GM21619 (cell line): ENCODE results near the gene HMGN3.
"Not testable (repeated sequence)": the region's sequence is repeated elsewhere in the genome, so short reads cannot be mapped to it uniquely, and the experiment has no call there.

Experiments used
- ATAC-seq: cut with Tn5 transposase; IDR thresholded peaks from one replicate; pipeline ENCODE4 v1.9.1; 2021; ENCODE audit not compliant: unreplicated experiment

HMGN3 gene

DNA sequence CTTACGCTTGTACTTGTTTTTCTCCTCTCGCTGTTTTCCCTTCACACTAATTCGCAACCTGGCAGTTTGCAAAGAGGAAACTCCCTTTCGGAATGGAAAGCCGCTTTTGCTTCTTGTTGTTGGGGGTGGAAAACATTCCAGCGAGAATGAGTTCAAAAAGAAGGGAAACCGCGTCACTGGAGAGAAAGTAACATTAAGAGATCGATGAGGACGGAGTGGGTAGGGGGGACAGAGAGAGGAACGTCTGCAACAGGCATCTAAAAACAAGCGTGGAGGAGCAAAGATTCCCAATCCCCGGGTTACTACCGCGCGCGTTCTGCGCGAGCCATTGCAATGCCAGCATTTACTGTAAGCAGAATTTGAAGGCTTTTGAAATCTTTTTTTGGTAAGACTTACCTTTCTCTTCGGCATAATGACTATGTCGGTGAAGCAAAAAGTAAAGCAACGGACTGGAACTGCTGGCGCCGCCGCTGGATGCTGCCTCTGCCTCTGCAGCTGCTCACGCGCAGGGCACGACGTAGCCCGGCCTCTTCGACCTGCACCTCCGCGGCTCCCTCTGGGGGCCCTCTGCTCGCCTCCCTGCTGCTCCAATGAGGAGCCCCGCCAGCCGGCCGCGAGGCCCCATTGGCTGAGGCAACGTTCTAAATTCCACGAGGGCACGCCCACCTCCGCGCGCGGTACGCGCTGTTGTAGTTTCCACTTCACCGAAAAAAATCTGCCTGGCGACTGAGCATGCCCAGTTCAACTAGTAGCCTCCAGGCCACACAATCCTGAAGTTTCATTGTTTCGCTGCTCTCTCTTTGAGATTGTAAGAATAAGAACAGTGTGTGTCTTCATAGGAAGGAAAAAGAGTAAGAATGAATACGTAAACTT lies at the start of gene HMGN3:
TSS of gene HMGN3 (minus strand) at position 533 of the 873 bp plus-strand sequence.
- peak; percentile 89 for ATAC-seq

DNA sequence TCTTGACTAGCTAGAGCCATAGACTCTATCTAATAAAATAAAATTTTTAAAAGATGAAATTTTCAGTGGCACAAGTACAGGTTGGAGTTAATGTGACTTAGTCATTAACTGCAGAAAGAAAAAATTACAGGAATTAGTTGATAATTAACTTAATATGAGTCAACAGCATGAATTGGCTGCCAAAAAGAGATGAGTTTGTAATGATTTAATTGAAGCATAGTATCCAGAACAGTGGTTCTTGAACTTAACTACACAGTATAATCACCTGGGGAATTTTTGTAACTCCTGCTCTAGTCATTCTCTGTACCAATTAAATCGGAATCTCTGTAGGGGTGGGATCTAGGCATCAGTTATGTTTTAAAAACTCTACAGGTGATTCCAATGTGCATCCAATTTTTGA lies 46.3 kb upstream of the HMGN3 start:
- ATAC-seq, result no peak

DNA sequence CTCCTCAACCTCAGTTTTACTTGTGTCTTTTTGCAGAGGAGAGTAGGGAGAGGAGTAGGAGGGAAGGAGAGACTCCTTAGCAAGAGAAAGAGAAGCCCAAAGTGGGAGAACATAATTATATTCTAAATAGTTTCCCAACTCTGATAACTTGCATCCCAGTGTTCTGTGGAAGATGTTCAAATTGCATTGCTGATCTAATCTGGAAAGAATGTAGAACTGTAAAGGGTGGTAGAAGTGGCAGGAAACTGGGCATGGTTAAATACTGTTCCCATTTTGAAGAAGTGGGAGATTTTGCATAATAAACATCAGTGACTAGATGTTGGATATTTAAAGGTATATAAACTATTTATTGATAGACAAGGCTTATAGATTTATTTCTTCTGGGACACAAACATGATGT lies 42.6 kb upstream of the HMGN3 start:
- no peak for ATAC-seq

DNA sequence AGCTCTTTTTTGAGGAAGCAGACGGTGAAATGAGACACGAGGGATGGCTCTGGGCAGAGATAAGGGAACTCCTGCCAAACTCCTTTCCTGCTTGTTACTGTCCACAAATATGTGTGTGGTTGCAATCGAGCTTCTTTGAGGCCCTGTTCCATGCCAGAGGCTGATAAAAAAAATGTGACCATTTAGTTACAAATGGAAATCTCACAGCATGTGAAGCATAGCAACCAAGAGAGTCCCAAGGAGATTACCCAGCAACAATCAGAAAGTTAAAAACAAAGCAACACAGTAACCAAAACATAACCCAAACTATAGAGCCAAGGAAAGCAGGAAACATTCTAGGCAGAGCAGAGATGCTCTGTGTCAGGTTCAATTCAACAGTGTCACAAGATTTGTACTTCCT lies 35.4 kb upstream of the HMGN3 start:
- ATAC-seq, result no peak

DNA sequence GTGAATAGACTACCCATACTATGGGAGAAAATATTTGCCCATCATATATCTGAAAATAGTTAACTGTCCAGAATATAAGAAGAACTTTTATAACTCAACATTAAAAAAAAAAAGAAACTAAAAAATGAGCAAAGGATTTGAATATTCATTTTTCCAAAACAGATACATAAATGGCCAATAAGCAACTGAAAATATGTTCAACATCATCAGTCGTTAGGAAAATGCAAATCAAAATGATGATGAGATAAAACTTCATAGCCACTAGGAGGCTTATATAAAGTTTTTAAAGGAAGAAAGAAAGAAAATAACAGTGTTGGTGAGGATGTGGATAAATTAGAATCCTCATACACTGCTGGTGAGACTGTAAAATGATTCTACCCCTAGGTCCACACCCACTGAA lies 32.6 kb upstream of the HMGN3 start:
- no peak for ATAC-seq

DNA sequence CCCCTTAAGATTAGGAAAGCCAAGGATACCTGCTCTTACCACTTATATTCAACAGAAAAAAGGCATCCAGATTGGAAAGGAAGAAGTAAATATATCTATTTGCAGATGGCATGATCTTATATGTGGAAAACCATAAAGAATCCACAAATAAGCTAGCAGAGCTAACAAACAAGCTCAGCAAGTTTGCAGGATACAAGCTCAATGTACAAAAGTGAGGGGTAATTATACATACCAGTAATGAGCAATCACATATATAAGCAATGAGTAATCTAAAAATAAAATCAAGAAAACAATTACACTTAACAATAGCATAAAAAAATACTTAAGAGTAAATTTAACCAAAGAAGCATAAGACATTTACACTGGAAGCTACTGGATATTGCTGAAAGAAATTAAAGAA lies 31.6 kb upstream of the HMGN3 start:
- ATAC-seq, result no peak

DNA sequence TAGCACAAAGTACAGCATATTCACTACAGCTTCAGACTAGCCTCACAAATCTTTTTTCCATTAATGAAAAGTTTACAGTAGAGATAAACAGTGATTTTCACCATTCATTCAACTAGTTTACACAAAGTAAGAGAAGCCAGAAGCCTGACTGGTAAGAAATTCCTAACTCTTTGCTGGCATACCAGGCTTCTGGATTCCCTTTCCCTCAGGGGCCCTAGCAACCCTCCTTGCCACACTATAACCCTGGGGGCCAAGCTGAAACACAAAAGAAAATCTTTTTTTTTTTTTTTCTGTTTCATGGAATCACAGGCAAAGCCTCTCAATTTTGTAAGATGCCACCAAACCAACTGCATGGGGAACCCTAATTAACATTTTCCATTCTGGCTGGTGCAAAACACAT lies 28.9 kb upstream of the HMGN3 start:
- no peak for ATAC-seq

DNA sequence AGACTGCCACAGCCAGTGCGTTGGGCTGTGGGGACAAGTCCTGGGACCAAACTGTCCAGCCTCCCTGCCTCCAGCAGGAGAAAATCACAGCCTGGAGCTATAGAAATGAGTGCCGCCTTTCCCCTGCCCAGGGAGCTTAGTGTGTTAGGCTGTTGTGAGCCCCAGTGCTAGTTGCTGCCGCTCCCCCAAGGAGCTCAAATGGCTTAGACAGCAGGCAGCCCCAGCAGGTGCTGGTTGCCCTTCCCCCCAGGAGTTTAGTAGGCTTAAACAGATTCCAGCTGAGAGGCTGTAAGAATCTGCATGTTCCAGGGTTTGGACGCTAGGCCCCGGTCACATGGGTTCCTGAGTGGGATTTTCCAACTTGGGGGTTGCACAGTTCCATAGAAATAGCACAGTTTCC lies 27.2 kb upstream of the HMGN3 start:
- ATAC-seq, result no peak

DNA sequence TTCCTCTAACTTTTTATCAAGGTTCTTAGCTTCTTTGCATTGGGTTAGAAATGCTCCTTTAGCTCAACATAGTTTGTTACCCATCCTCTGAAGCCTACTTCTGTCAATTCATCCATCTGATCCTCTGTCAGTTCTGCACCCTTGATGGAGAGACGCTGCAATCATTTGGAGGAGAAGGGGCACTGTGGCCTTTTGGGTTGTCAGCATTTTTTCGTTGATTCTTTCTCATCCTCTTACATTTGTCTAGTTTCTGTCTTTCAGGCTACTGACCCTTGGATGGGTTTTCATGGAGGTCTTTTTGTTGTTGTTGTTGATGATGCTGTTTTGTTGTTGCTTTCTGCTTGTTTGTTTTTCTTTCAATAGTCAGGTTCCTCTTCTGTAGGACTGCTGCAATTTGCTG lies 26.3 kb upstream of the HMGN3 start:
- no peak for ATAC-seq

DNA sequence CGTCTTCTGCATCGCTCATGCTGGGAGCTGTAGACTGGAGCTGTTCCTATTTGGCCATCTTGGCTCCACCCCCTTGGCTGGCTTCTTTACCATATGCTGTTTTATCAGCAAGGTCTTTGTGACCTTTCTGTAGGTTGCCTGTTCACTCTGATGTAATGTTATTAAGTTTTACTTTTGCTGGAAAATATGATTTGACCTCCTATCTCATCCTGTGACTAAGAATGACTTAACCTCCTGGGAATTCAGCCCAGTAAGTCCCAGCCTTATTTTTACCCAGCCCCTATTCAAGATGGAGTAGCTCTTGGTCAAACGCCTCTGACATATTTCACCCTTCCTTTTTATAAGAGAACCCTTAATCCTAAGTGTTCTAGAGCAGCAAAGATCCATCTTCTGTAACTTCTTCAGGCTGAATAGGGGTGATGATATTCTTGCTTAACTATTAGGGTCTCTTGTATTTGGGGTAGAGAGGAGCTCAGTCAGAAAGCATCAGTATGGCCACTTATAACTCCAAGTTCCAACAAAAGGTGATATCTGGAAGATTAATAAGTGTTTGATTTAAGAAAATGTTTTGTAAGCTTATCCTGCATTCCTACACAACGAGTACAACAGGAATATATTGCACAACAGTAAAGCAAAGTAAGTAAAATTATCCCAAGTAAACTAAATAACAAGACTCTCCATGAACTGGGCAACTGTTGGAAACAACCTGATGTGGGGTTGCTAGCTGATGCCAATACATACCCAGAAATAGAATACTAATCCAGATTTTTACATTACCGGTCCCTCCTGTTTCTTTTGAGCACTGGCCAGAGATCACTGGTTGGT lies 23.1 kb upstream of the HMGN3 start:
- ATAC-seq, result no peak

DNA sequence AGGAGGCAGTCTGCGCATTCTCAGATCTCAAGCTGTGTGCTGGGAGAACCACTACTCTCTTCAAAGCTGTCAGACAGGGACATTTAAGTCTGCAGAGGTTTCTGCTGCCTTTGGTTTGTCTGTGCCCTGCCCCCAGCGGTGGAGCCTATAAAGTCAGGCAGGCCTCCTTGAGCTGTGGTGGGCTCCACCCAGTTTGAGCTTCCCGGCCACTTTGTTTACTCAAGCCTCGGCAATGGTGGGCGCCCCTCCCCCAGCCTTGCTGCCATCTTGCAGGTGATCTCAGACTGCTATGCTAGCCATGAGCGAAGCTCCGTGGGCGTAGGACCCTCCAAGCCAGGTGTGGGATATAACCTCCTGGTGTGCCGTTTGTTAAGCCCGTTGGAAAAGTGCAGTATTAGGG lies 22.3 kb upstream of the HMGN3 start:
- ATAC-seq, result not testable (repeated sequence)

DNA sequence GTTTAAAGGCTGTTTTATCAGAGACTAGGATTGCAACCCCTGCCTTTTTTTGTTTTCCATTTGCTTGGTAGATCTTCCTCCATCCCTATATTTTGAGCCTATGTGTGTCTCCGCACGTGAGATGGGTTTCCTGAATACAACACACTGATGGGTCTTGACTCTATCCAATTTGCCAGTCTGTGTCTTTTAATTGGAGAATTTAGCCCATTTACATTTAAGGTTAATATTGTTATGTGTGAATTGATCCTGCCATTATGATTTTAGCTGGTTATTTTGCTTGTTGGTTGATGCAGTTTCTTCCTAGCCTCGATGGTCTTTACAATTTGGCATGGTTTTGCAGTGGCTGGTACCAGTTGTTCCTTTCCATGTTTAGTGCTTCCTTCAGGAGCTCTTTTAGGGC lies 20.6 kb upstream of the HMGN3 start:
- not testable (repeated sequence) for ATAC-seq

DNA sequence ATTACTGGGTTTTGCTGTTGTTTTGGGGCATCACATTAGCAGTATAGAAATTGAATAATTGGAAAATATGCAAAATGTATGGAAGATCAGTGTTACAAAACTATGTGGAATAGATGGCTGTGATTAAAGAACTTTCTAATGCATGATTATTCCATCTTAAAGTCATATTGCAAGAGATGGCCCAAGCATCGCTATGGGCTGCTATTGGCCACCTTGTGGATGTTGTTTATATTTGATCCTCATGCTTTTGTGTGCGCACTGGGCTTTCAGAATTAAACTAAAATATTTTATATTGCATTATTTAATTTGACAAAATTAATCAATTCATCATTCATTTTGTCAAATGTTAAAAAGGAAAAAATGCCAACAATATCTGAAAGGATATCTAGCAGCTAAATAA lies 16.1 kb upstream of the HMGN3 start:
- ATAC-seq, result no peak

DNA sequence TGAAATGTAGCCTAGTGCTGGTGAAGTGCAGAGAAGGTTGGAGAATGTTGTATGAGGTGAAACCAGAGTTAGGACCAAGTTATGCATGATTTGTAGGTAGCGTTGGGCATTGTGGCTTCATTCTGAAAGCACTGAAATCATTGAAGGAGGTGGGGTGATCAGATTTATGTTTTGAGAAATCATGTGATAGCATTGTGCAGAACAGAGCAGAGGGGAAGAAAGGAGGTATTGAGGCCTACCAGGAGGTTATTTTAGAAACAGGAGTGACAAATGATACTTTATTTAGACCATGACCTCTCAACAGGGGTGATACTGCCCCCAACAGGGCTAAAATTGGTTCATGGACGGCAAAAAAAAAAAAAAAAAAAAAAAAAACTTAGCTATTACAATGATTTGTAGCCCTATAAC lies 15.6 kb upstream of the HMGN3 start:
- ATAC-seq, result peak; percentile 69

DNA sequence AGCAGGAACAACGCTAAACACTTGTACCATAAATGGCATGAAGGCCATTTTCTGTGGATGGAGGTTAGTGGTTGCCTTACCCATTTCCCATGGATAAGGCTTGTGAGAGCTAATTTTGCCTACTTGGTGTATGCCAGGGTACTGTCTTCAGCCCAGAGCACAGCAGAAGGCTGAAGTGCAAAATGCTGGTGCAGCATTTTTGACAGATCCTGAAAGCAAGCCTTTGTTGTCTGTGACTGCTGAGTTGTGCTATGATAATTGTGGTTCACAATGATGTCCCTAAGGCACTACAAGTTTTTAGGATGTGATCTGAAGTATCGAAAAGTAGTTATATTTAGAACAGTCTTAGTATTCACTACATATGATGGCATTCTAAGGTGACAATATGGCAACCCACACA lies 14.7 kb upstream of the HMGN3 start:
- no peak for ATAC-seq

DNA sequence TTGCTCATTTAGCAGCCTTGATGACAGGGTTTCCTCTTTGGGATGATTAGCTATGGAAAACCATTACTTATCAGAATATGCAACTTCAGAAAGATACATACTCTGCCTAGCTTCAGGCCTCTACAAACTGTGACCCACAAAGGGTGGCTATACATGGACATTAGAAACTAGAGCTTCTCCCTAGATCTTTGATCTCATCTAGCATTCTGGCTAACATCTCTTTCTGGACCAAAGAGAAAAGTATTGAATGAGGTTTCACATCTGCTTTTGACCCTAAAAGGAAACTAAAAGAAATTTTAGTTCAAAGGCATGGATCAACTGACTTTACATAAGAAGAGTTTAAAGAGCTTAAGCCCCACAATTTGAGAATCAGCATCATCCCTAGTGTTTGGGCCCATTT lies 12.4 kb upstream of the HMGN3 start:
- peak; percentile 81 for ATAC-seq

DNA sequence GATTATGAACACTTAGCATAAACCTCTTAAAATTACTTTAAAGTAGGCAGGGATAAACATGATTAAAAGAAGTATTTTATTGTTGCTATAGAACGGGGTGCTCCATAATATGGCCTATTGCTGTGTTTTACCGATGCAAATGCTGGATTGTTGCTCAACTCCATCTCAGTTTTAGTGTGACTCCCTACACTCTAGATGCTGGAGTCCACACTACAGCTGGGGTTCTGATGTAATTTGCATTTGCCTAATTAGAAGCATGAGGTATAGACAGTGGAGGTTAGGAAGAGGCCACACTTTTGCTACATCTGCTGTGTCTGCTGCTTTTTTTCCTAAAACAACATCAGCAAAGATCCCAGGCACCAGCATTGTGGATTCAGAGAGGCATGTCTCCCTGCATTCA lies 6.7 kb upstream of the HMGN3 start:
- no peak for ATAC-seq

DNA sequence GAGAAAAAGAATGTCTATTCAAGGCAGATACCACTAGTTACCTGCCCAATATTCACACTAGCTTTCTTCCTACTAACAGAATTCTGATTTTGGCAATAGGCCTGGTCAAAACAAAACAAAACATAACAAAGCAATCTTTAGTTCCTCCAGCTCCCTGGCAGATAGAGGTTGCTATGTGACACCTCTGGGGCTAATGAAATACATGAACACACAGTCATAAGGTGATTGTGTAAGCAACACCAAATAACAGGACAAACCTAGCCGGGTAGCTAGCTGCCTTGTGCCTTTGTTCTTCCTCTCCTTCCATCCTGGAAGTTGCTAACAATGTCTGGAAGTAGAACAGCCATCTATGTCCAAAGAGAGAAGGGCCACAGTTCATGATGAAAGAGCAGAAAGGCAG lies 6.0 kb upstream of the HMGN3 start:
- no peak for ATAC-seq

DNA sequence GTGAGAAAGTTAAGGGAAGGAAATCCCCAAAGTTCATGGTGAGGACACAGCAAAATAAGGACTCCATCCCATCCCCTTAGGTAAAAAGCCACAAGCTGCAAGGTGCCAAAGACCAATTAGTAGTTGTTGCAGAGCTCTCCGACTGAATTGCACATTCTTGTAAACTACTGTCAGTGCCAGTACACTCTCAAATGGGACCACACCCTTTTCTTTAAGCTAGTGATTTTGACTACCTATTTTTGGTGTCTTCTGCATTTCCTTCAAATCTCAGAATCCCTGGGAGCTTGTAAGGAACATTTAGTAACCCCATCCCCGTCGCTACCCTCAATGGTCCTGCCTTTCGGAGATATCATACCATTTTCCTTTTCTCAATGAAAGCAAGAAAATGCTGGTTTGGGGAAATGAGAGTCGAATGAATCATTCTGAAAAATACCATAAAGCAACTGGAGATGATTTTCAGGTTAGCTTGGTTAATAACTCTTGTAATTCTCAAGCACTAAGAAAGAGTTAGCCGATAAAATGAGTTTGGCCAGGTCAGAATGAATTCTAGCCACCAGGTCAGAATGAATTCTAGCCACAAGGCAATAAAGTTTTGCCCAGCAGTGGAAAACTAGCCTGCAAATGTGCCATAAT lies 5.2 kb upstream of the HMGN3 start:
- peak; percentile 63 for ATAC-seq

DNA sequence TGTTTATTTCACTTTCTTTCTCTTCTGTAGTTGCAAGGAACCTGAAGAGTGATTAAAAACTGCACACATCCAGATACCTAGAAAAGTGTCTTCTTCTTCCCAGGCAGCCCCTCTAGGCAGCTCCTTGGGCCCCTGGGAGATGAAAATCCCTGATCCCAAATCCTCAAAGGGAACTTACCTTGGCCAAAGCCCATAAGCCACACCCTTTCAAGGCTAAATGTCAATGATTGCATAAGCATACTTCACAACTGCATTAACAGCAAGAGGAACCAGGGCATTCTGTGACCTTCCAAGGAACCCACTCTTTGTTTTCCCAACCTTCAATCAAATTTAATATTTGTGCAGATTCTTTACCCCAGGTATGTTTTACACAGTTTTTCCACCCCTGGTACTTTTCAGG lies 4.4 kb upstream of the HMGN3 start:
- no peak for ATAC-seq

DNA sequence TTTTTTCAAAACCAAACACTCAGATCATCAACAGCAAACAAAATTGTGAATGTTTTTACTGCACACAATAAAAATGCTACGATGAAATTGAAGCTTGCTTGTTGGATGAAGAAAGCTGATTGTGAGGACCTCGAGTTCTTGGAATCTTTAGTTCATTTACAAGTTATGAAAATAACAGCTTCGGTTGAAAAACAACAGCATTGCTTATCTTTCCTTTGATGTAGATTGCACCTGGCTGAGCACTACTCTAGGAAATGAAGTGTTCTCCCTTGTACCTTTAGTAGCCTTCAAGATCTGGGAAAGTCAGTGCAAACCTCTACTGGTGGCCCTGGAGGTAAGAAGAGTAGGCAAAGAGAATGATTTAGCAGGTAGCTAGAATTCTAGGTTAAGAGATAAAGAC lies 2.2 kb upstream of the HMGN3 start:
- ATAC-seq, result no peak
